A673 (cell line): ENCODE results near the gene ITGA6. TPM values are rescaled to one million over a fixed set of nuclear protein-coding genes. Genes with fewer than 3 reads are reported as not detected.

ENCODE experiments used
- BruUV-seq: library from RNA; stranded (reverse); fragments of 400-500 nt; replicated peaks from 2 replicates; lab custom pipeline; 2021; lab: Mats Ljungman, UMichigan
- CTCF ChIA-PET: fragments of 300-600 bp; sonication (Branson Sonifier 250); formaldehyde crosslinking; loops from one replicate; lab custom pipeline; 2022; ENCODE audit warnings: antibody characterized with exemption; lab: Charles Lee
- POLR2A ChIA-PET: fragments of 300-600 bp; sonication (Branson Sonifier 250); formaldehyde crosslinking; loops from one replicate; lab custom pipeline; 2022; ENCODE audit warnings: antibody characterized with exemption; ENCODE audit not compliant: low non-redundant PET; lab: Charles Lee
- DNase-seq: peaks from one replicate; pipeline ENCODE4 v3.0.0-alpha.2; 2015; ENCODE audit warnings: low spot score
- H3K27ac ChIP-seq: fragments of 200-600 bp; sonication (generic); 2 replicates; pipeline ENCODE4 v1.5.1; 2016; ENCODE audit warnings: mixed run types, low read depth, mild to moderate bottlenecking, mixed read lengths, antibody characterized with exemption, low read length; ENCODE audit not compliant: poor library complexity, severe bottlenecking
- H3K27me3 ChIP-seq: fragments of 200-600 bp; sonication (generic); replicated peaks from 2 replicates; pipeline ENCODE4 v1.6.1; 2017; ENCODE audit warnings: mixed run types, low read depth, mild to moderate bottlenecking, mixed read lengths, antibody characterized with exemption, low read length; ENCODE audit not compliant: insufficient read depth, poor library complexity
- H3K36me3 ChIP-seq: fragments of 200-600 bp; sonication (generic); 2 replicates; pipeline ENCODE4 v1.6.1; 2016; ENCODE audit warnings: mixed run types, mild to moderate bottlenecking, mixed read lengths, antibody characterized with exemption, low read length; ENCODE audit not compliant: insufficient read depth, poor library complexity, severe bottlenecking
- H3K4me1 ChIP-seq: fragments of 200-600 bp; sonication (generic); 2 replicates; pipeline ENCODE4 v1.6.1; 2017; ENCODE audit warnings: mixed run types, mild to moderate bottlenecking, mixed read lengths, antibody characterized with exemption, low read length; ENCODE audit not compliant: insufficient read depth, poor library complexity, severe bottlenecking
- H3K4me3 ChIP-seq: fragments of 200-600 bp; sonication (generic); 2 replicates; pipeline ENCODE4 v1.5.1; 2016; ENCODE audit warnings: low read depth, mixed run types, mild to moderate bottlenecking, mixed read lengths, low read length; ENCODE audit not compliant: poor library complexity, severe bottlenecking
- H3K9me3 ChIP-seq: fragments of 200-600 bp; sonication (generic); 2 replicates; pipeline ENCODE4 v1.6.1; 2016; ENCODE audit warnings: mixed run types, low read depth, mild to moderate bottlenecking, mixed read lengths, antibody characterized with exemption, low read length; ENCODE audit not compliant: poor library complexity, severe bottlenecking
- EZH2 ChIP-seq: fragments of 200-600 bp; sonication (generic); IDR thresholded peaks from 2 replicates; pipeline ENCODE4 v1.6.1; 2017; ENCODE audit warnings: borderline replicate concordance, low read depth, mild to moderate bottlenecking, mixed read lengths, antibody characterized with exemption, low read length; ENCODE audit not compliant: poor library complexity, severe bottlenecking
- intact Hi-C: fragments of 100-400 bp; cut with micrococcal nuclease; formaldehyde crosslinking; loops from one replicate; pipeline ENCODE4 v1.10.0; 2022; ENCODE audit not compliant: unreplicated experiment
- total RNA-seq: library from RNA; stranded (reverse); gene quantifications from 2 replicates; pipeline ENCODE4 v1.2.3, GENCODE V29; 2021
- TF ChIP-seq, protein P1 (sequence below): fragments of 300-800, 200-600 bp; sonication (generic); conservative IDR thresholded peaks from 2 replicates; pipeline ENCODE4 v1.5.1; 2017; ENCODE audit warnings: low read depth, mild to moderate bottlenecking, antibody characterized with exemption, low read length, moderate library complexity, mixed read lengths

ITGA6 gene
- total RNA-seq, 1 experiment from 2014 or later, result 7.7 TPM

- no peak overlapping the region for H3K4me3 ChIP-seq
- peaks cover 4% of the 10 kb centered on the region for H3K4me1 ChIP-seq
- TF ChIP-seq, protein P1, sequence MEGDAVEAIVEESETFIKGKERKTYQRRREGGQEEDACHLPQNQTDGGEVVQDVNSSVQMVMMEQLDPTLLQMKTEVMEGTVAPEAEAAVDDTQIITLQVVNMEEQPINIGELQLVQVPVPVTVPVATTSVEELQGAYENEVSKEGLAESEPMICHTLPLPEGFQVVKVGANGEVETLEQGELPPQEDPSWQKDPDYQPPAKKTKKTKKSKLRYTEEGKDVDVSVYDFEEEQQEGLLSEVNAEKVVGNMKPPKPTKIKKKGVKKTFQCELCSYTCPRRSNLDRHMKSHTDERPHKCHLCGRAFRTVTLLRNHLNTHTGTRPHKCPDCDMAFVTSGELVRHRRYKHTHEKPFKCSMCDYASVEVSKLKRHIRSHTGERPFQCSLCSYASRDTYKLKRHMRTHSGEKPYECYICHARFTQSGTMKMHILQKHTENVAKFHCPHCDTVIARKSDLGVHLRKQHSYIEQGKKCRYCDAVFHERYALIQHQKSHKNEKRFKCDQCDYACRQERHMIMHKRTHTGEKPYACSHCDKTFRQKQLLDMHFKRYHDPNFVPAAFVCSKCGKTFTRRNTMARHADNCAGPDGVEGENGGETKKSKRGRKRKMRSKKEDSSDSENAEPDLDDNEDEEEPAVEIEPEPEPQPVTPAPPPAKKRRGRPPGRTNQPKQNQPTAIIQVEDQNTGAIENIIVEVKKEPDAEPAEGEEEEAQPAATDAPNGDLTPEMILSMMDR, result no peak
- TF ChIP-seq EZH2, result no peak
- no peaks in the 10 kb centered on the region for H3K27me3 ChIP-seq
- BruUV-seq, result no TSS peak
- H3K9me3 ChIP-seq, result no peaks in the 10 kb centered on the region
- no peak overlapping the region for H3K27ac ChIP-seq
- ChIA-PET CTCF (no interaction called here), POLR2A (no interaction called here)
- no peaks in the 10 kb centered on the region for H3K36me3 ChIP-seq
- no peak for DNase-seq
- intact Hi-C loops, result no loop called here
Measured at GRCh38 chr2:172552547-172553291, 125.3 kb downstream of the ITGA6 start.

GRCh38 chr2:172554352-172555271, 127.2 kb downstream of the ITGA6 start:
- ChIA-PET CTCF (no interaction called here), POLR2A (no interaction called here)
- intact Hi-C loops, result no loop called here
- Histone ChIP-seq H3K4me1 (peaks cover 4% of the 10 kb centered on the region), H3K36me3 (no peaks in the 10 kb centered on the region), H3K9me3 (no peaks in the 10 kb centered on the region), H3K4me3 (peak overlapping the region; percentile 90), H3K27me3 (no peaks in the 10 kb centered on the region), H3K27ac (peak overlapping the region; percentile 84)
- BruUV-seq, result no TSS peak
- TF ChIP-seq, protein P1, result no peak
- no peak for TF ChIP-seq EZH2
- DNase-seq, result no peak

DNA sequence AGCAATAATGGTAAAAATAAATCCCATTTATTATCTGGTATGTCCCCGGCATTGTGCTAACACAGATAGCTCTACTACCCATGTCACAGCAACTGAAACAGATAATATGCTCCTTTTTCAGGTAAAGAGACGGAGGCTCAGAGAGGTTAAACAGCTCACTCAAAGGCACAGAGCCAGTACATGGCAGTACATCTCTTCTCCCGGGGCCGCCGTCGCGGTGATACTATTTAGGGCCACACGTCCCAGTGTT, 127.8 kb downstream of the ITGA6 start:
- Histone ChIP-seq H3K27ac (peak overlapping the region; percentile 84), H3K27me3 (no peaks in the 10 kb centered on the region), H3K4me1 (peaks cover 4% of the 10 kb centered on the region), H3K36me3 (no peaks in the 10 kb centered on the region), H3K4me3 (peak overlapping the region; percentile 90), H3K9me3 (no peaks in the 10 kb centered on the region)
- POLR2A ChIA-PET, result no interaction called here
- TSS peak; percentile 65 for BruUV-seq
- CTCF ChIA-PET, result no interaction called here
- intact Hi-C loops, result no loop called here
- no peak for DNase-seq
- TF ChIP-seq, protein P1, result no peak
- no peak for TF ChIP-seq EZH2

Other genes with a start within 250 kb of the ITGA6 start
- gene PDK1, start 128.5 kb downstream of the ITGA6 start, total RNA-seq, result 6.8 and 12.7 TPM in 2 replicates